GM19099 (cell line): ENCODE results near the gene VPS8.

ENCODE experiments used
- POLR2A ChIP-seq: IDR thresholded peaks from 3 replicates; pipeline ENCODE4 v1.6.1; 2011; ENCODE audit warnings: low read depth; ENCODE audit not compliant: insufficient read length; ENCODE audit errors: extremely low read depth

Gene VPS8

GRCh38 chr3:184993394-184993793 lies 181.4 kb downstream of the VPS8 start:
- no peak for TF ChIP-seq POLR2A

- no peak for TF ChIP-seq POLR2A
Measured at GRCh38 chr3:185009650-185010049, 197.7 kb downstream of the VPS8 start.

- TF ChIP-seq POLR2A: no peak
Measured at GRCh38 chr3:185021256-185021655, 209.3 kb downstream of the VPS8 start.

DNA sequence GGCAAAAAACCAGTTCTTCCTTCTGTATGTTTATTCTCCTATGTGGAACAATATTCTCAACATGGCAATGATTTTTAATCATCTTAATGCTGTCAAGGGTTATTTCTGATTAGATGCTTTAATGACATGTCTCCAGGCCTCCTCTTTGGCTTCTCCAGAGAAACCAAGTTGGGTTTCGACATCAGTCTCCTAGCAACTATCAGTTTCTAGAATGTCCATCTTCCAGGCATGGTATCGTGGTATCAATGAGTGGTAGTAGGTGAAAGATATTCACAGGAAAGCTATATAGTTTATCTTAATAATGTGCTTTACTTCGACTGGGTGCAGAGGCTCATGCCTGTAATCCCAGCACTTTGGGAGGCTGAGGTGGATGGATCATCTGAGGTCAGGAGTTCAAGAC lies 212.4 kb downstream of the VPS8 start:
- TF ChIP-seq POLR2A: no peak

DNA sequence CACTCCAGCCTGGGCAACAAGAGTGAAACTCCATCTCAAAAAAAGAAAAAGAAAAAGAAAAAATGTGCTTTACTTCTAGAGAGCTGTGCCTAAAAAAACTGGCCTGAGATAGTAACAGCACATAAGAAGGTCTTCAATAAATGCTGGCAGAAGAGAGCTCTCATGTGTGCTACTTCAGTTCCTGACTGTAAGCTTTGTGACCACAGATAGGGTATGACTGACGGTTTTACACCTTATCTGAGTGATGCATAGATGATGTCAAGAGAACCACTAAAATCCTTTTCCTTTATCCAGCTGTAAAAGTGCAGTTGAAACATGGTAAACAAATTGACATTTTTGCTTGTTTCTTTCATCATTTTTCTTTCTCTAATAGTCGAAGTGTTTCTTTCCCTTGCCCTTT lies 213.0 kb downstream of the VPS8 start:
- no peak for TF ChIP-seq POLR2A

DNA sequence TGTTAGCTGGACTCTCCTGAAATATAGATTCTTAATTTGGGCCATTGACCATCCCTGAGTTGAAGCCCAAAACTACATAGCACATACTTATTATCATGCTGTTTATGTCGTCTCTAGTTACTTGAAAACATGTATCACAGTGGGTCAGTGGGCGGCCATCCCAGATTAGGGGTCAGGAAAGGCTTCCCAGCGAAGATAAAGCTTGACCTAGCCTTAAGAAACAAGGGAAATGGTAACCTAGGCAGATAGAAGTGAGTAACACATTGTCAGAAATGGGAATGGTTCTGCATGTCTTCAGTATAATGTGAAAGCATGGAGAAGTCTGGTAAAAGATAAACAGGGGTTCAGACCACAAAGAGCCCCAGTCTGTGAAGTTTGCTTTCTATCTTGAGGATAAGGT lies 216.2 kb downstream of the VPS8 start:
- TF ChIP-seq POLR2A: no peak

- TF ChIP-seq POLR2A: no peak
Measured at GRCh38 chr3:185029086-185029485, 217.1 kb downstream of the VPS8 start.

DNA sequence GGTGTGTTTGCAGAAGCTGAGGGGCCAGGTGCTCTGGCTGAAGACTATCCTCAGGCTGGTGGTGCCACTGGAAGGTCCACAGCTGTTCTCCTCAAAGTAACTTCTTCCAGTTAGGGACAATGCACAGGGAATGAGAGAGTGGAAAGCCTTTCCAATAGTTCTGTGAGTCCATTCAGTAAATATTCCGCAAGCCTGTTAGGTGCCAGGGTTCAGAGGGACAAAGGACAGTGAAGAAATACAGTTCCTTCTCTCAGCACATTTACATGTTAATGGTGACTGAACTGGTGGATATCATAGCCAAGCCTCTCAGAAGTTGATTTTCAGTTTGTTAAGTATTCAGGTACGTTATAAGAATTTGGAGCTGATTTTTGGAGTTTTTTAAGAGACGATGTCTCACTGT lies 218.4 kb downstream of the VPS8 start:
- no peak for TF ChIP-seq POLR2A

DNA sequence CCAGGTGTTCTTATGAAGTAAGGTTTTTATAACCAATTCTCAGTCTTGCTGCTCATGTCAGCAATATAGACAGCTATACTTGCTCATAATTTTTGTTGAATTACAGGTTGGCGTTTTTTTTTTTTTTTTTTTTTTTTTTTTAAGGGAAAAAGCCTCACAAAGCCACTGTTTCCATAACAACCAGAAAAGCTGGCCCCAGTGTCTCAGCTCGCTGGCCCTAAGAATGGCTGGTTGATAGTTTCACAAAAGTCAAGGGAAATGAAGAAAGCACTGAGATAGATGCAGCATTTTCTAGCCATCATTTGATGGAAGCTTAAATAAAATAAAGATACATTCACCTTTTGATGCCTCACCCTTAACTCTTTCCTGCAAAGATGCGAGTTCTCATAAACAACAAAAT lies 219.0 kb downstream of the VPS8 start:
- no peak for TF ChIP-seq POLR2A

GRCh38 chr3:185037801-185038200 lies 225.8 kb downstream of the VPS8 start:
- no peak for TF ChIP-seq POLR2A

GRCh38 chr3:185040425-185040824 lies 228.5 kb downstream of the VPS8 start:
- no peak for TF ChIP-seq POLR2A

- TF ChIP-seq POLR2A: no peak
Measured at GRCh38 chr3:185041540-185041939, 229.6 kb downstream of the VPS8 start.

GRCh38 chr3:185042312-185043050 lies 230.5 kb downstream of the VPS8 start:
- no peak for TF ChIP-seq POLR2A

DNA sequence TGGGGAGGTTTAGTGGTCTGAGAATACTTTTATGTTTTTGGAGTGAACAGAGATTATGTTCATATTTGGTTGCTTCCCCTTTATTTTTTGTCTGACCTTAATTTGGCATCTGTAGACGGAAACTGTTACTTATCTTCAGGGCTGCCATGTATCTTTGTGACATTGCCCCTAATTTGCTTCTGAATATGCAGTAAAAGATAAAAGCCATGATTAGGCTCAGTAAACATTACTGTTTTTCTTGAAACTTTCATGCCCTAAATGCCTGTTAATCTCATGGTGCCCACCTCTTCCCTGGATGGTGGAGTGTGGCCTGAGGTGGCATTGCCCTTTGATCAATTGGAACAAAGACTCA lies 234.2 kb downstream of the VPS8 start:
- no peak for TF ChIP-seq POLR2A

- TF ChIP-seq POLR2A: no peak
Measured at GRCh38 chr3:185046603-185047002, 234.6 kb downstream of the VPS8 start.

GRCh38 chr3:185049710-185050109 lies 237.7 kb downstream of the VPS8 start:
- TF ChIP-seq POLR2A: no peak

GRCh38 chr3:185051801-185052200 lies 239.8 kb downstream of the VPS8 start:
- TF ChIP-seq POLR2A: no peak

GRCh38 chr3:185052631-185053030 lies 240.7 kb downstream of the VPS8 start:
- no peak for TF ChIP-seq POLR2A

DNA sequence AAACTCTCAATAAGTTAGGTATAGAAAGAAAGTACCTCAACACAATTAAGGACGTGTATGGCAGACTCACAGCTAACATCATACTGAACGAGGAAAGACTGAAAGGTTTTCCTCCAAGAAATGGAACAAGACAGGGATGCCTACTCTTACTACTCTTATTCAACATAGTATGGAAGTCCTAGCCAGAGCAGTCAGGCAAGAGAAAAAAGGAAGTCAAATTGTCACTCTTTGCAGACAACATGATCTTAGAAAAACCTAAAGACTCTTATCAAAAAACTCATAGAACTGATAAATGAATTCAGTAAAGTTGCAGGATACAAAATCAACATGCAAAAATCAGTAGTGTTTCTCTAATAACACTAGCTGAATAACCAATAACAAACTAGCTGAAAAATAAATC lies 244.9 kb downstream of the VPS8 start:
- TF ChIP-seq POLR2A: no peak
